Adipose tissue (tissue), 3 donors: ENCODE data around the gene HACD2. TPM values are rescaled to one million over a fixed set of nuclear protein-coding genes. Genes with fewer than 3 reads are reported as not detected.
"Not testable (repeated sequence)": the region's sequence is repeated elsewhere in the genome, so short reads cannot be mapped to it uniquely, and the experiment has no call there.

Experiments used
- H3K27ac ChIP-seq: one replicate; pipeline ENCODE4 v1.5.1; 2013; ENCODE audit warnings: low read depth, low read length
- WGBS, 3 donors: extraction: QIAGEN DNeasy Blood & Tissue Kit; methylation state at CpG; one replicate each; pipeline ENCODE4 v1.1.7; 2013; 5-methylcytosine and 5-hydroxymethylcytosine counted together
- polyA plus RNA-seq, 3 donors: library from polyadenylated mRNA; stranded (reverse); fragments of 200-250 nt; gene quantifications; one replicate each; pipeline ENCODE4 v1.2.3, GENCODE V29; 2013
- donor health status: healthy with polysubstance abuse.
- donor health status: Bipolar disorder and iron deficiency.
- donor health status: healthy.

Gene HACD2
- polyA plus RNA-seq, 3 donors = 11.7 to 44.8 (median 12.8) TPM

DNA sequence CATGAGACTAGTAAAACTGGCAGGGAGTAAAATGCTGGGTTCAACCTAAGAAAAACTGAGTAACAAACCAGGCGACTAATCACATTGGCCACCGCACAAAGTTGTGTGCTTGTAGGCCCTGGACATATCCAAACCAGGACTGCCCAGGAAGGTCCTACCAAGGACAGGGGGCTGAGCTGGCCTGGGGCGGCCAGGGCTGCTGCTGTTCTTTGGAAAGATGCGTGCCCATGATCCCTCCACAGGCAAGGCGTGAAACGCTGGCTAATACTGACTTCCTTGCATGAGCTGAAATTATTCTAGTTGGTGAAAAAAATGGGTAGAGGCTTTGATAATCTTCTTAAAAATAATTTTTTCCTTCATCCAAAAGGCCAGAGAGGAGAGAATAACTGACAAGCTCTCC, 79.0 kb downstream of the HACD2 start:
- 98 to 99% (median 98%) methylated on average over 6 of the region's 6 CpGs for WGBS, 3 donors
- H3K27ac ChIP-seq = no peak overlapping the region

DNA sequence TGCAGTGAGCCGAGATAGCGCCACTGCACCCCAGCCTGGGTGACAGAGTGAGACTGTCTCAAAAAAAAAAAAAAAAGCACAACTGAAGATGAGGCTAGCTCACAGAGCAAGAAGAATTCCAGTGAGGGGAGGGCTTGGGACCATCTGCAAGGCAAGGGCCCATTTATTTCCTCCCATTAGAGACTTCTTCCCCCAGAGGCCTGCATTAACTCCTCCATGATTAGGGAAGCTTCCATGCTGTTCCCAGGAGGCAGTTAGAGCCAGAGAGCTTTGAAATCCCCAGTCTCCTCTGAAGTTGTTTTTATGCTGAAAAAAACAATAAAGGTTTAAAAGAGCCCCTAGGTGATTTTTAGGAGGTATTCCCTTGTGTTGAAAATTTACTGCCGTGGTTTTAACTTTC, 81.7 kb downstream of the HACD2 start:
- 86 to 100% (median 97%) methylated on average over 3 of the region's 3 CpGs for WGBS, 3 donors
- no peak overlapping the region for H3K27ac ChIP-seq

DNA sequence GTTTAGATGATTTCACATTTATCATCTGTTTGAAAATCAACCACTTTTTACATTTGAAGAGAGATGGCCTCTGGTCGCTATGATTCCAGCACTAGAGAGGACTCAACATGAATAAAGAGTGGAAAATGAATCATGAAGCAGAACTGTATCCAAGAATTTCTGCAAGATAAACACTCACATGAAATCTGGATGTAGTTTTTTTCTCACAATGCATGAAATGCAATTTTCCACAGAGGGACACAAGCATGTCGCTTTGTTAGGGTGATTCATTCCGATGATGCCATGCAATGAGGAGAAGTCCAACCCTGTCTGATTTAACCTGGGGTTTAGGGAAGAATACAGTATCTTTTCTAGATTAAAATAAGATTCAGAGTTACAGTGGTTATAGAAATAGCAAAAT, 85.5 kb downstream of the HACD2 start:
- no peak overlapping the region for H3K27ac ChIP-seq
- 83 to 93% (median 89%) methylated on average over 3 of the region's 3 CpGs for WGBS, 3 donors

DNA sequence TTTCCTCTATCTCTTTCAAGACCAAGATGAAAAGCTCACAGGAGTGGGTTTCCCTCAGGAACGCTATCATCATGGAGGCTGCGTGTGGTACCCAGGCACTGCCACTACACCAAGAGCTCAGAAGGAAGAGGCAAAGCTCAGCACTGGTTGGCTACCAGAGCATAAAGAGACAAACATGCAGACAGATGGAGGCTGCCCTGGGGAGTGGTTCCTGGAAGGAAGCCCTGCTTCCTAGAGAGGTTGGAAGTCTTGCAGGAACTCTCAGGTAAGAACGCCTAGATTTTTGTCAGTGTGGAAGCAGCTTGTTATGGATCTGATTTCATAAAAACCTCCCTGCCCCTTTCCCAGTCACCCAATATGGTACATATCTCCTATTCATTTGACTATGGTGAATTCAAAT, 86.1 kb downstream of the HACD2 start:
- WGBS, 3 donors = 92 to 98% (median 93%) methylated on average over 3 of the region's 3 CpGs
- no peak overlapping the region for H3K27ac ChIP-seq

DNA sequence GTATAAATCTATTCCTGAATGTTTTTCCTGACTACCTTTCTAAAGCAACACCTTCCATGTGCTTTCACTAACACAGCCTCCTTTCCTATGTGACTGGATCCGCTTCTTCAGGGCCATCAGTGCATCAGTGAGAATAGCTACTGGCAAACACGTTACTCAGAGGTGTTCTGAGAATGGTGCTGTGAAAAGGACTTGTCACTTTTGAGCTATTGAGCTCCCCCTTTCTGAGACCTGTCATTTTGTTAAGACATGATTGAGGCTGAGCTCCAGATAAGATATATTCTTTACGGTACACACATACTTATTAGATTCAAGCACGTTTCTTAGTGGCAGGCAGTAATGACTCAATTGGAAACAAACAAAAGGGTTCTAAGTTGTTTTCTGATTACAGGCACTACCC, 90.9 kb downstream of the HACD2 start:
- 78 to 90% (median 90%) methylated on average over 4 of the region's 4 CpGs for WGBS, 3 donors
- no peak overlapping the region for H3K27ac ChIP-seq

DNA sequence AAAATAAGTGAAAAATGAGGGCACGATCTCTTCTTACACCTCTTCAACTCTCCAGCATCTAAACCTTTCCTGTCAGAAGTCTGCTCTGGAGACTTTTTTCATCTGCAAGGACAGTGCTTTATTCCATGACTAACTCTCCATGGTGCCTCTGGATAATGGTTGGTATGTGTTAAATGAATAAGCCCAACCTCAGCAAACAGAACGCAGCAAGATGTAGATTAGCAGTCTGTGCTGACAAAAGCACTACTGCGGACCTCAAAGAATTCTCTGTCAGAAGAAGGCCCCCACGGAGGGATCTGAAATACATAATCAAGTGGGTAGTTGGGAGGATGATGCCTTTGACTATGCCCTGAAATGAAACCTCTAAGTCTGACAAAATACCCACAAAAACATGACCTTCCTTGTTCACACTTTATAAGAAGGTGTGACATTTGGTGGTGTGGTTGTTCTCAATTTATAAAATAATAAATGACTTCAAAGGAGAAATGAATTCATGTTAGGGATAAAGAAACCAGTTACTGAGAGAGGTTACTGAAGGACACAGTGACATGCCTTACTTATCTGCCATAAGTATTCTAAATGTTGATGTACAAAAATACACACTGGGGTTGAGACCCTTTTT, 92.8 kb downstream of the HACD2 start:
- no peak overlapping the region for H3K27ac ChIP-seq
- 72 to 87% (median 86%) methylated on average over 4 of the region's 4 CpGs for WGBS, 3 donors

DNA sequence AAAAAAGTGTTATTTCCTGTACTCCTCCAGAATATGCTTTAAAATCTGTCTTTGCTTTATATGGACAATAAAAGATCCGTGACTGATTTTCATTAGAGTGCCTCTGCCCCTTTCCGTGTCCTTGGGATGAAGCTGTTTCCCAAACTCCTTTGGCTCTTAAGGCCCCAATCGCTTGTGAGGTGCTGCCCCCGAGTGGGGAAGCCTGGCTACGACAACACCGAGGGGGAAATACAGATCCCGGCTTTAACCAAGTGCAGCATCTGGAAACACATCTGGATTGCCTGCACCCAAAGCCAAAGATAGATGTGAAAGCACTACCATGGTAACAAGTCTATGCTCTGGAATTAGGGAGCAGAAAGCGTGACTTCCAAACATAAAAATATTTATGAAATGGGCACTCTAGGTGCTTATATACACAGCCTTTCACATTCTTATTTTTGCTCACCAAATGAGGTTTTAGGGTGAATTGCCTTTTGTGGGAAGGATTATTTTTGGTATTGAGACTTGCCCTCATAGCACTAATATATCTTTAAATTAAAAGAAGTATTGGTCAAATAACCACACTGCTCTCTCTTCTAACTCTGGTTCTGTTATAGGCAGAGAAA, 95.4 kb downstream of the HACD2 start:
- no peak overlapping the region for H3K27ac ChIP-seq
- 10 to 12% (median 11%) methylated on average over 8 of the region's 8 CpGs for WGBS, 3 donors

DNA sequence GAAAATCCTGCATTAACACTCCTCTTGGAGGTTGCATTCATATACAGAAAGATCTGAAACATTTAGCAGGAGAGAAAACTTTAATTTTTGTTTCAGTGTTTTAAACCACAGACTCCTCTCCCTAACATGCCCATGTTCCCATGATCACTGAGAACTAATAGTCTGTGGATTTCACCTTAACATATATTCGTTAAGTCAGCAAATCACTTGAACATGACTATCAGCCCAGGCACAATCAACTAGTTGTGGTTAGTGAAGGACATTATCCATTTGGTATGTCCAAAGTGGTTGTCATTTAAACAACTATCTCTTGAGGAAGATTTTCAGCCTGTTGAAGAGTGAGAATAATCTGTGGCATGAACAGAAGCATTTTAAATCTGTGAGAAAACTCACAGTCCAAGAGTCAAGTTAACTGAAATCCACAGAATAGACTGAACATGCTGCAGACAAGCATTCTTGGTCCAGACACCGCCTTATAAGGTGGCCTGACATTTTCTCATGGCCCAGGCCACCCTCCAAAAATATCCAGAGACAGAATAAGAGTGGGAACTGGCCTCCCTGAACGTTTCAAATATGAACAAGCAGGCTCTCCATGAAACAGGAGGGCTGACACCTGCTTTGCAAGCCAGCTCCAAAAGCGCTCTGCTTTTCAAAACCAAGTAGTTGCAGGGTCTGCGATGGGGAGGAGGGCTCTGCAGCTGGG, 96.1 kb downstream of the HACD2 start:
- WGBS, 3 donors = 84 to 86% (median 86%) methylated on average over 5 of the region's 5 CpGs
- no peak overlapping the region for H3K27ac ChIP-seq

DNA sequence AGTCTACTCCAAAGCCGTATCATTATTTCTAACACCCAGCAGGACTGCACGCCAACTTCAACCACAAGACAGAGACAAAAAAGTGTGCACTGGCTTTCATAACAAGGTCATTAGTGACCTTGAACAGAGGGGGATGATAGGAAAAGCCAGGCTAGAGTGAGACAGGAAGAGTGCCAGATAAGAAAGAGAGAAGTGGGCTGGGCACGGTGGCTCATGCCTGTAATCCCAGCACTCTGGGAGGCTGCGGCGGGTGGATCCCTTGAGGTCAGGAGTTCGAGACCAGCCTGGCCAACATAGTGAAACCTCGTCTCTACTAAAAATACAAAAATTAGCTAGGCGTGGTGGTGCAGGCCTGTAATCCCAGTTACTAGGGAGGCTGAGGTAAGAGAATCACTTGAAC, 97.8 kb downstream of the HACD2 start:
- not testable (repeated sequence) for H3K27ac ChIP-seq
- WGBS, 3 donors = 76 to 84% (median 82%) methylated on average over 8 of the region's 8 CpGs

DNA sequence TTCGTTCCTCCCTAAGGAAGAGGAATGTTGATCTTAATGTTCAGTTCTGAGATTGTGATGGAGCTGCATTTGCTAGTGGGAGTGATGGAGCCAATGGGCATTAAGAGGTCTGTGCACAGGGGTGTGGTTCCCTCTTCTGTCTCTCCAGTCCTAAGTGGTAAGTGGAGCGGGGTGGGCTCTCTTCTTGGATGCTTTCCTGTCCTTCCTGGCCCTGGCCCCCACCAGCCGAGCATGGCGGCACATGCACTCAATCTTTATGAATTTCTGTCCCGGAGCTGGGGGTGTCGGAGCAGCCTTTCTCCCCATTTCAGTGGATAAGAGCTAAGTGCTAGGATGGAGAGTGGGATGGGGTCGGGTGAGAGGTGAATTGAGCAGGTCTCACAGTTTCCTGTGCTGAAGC, 98.4 kb downstream of the HACD2 start:
- no peak overlapping the region for H3K27ac ChIP-seq
- 84 to 91% (median 88%) methylated on average over 6 to 7 of the region's 7 CpGs for WGBS, 3 donors

DNA sequence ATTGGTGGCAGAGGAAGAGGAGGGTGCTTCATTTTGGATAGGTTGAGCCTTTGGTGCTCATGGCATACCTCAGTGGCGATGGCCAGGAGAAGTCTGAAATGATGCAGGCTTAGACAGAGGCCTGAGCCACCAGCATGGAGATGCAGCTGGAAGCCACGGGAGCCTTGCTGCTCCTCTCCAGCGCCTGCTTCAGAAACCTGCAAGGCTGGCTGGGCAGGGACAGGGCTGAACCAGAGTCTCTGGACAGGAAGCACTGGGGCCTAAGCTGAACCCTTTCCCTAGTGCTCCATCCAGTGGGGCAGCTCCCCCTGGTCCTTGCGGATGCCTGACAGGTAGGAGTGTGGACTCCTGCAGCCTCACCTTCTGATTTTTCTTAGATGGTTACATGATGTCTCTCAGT, 99.3 kb downstream of the HACD2 start:
- H3K27ac ChIP-seq = no peak overlapping the region
- WGBS, 3 donors = 86 to 90% (median 88%) methylated on average over 4 of the region's 4 CpGs

DNA sequence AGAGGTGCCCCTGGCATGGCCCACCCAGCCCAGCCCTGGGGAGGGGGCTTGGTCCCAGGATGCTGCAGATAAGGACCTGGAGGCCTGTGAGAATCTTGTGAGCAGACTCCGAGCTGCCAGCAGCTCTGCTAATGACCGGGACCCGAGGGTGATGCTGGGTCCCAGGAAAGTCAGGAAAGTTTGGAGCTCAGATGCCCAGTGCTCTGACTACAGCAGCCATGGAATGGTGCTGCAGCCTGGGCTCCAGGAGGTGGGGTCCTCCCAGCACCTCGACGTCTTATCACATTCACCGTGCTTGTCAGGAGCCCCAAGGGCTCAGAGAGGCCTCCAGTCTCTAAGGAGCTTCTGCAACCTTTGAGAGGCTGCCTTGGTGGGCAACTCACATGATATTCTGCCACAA, 101.7 kb downstream of the HACD2 start:
- 85 to 93% (median 89%) methylated on average over 6 of the region's 6 CpGs for WGBS, 3 donors
- no peak overlapping the region for H3K27ac ChIP-seq

DNA sequence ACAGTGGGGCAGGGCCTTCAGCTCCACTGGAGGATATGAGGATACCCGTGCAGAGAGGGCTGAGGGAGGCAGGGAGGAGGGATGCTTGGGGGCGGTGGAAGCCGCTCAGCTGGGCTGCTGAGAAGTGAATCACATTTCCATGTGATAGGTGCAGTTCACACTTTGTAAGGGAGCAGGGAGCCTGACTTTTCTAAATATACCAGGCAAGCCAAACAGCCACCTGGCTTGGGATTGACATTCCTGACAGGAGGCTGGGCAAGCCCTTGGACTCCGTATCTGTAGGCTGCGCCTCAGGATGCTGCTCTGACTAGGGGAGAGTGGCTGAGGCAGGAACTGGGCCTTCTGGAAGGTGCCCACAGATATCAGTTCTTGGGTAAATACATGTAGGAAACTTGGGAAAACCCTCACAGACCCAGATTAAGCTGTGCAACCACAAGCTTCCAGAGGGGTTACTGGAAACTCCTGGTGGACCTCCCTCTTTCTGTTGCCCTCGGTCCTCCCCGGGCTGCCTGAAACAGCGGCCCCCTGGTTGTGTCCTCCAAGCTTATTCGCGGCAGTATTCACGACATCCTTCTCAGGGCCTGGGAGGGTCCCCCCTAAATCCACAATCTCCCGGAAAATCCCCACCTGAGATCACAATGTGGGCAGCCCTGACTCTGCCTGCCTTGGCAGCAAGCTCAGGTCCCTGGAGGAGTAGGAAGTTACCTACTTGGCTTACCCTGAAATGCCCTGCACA, 103.0 kb downstream of the HACD2 start:
- WGBS, 3 donors = 84 to 91% (median 89%) methylated on average over 12 of the region's 12 CpGs
- no peak overlapping the region for H3K27ac ChIP-seq

DNA sequence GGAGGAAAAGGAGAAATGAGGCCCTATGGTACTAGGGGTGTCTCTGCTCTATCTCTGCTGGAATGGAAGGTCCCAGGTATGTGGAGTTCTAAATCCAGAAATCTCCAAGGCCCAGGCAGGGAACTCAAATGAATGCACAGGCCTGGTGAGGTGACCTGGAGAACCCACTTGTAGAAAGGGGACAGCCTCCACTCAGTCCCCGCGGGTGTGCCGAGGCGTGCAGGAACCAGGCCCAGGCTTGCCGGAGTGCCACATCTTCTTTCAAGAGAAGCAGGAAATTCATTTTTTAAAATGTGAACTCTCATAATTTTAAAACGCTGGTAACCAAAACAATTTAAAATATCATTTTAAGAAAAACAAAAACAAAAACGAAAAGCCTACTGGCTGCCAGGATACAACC, 103.8 kb downstream of the HACD2 start:
- H3K27ac ChIP-seq = no peak overlapping the region
- 85 to 94% (median 91%) methylated on average over 7 of the region's 7 CpGs for WGBS, 3 donors

DNA sequence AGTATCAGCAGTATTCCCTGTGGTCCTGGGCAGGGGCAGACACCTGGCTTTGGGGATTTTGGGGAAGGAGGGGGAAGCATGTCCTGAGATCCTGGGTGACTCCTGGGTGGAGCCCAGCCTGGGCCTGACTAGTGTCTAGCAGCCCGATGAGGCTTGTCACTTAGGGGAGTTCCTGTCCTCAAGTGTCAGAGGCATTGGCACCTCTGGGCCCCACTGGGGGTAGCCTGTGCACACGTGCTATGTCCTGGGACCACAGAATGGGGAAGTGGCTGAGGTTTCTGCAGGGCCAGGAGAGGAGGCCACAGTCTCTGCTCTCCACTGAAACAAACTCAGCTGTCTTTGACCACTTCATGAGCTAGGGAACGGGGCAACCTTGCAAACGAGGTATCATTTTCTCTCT, 104.4 kb downstream of the HACD2 start:
- WGBS, 3 donors = 50 to 79% (median 56%) methylated on average over 4 of the region's 4 CpGs
- H3K27ac ChIP-seq = no peak overlapping the region

DNA sequence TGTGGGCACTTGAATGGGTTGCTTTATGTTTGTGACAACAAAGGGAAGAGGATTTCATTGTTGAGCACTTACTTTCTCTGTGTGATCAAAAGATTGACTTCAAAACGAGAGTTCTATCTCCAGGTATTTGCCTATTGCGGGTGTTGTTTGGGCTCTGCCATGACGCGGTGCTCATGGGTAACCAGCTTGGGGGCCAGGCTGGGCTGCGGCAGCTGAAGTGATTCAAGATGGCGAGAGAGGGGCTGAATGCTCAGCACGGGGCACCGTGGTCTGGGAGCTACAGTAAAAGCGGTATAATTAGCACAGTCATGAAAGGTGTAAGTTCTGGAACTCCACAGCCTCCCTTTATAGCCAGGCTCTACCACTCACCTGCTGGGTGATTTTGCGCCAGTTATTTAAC, 105.0 kb downstream of the HACD2 start:
- 93 to 94% (median 93%) methylated on average over 10 of the region's 10 CpGs for WGBS, 3 donors
- no peak overlapping the region for H3K27ac ChIP-seq

DNA sequence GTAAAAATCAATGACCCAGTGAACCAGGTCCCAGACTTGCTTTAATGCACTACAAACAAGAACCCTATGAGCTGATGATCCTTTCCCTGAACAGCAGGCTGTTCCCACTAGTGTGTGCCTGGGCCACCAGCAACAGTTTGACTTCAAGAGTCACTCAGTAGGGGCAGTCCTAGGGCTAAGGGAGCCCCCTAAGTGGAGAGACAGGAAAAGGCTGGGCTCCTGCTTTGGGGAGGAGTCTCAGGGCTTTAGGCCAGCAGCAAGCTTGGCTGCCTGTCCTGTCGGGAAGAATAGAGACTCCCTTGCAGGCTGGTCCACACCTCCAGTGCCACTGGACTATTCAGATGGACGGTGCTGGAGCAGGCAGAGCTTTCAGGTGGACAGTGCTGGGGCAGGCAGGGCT, 106.5 kb downstream of the HACD2 start:
- H3K27ac ChIP-seq = no peak overlapping the region
- 32 to 51% (median 43%) methylated on average over 2 of the region's 2 CpGs for WGBS, 3 donors

DNA sequence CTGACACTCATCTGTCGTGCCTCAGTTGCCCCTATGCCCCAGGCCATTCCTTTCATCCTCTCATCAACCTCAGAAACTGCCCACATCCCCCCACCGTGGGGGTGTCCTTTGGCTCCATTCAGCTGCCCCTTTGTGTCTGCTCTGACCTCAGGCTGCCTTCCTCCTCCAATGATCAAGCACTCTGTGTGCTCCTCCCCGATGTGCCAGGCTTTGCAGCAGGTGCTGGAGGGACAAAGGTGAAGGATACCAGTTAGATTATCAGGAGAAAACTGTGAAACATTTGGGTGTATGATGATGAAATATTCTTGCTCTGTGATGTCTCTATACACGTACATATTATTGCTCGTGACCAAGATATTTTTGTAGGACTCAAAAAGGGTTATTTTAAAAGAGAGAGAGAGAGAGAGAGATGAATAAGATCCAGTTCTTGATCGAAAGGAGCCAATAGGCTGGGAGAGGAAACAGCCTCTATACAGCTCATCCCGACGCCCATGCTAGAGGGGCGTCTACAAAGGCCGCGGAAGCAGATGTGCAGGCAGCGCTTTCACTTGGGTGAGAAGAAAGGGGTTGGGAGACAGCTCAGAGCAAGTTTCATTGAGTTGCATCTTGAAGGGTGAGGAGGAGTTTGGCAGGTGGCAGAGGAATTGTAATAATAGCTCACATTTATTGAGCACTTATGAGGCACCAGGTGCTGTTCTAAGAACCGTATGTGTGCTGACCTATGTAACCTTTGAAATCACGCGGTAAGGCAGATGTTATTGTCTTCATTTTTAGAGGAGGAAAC, 107.7 kb downstream of the HACD2 start:
- 68 to 71% (median 68%) methylated on average over 15 of the region's 15 CpGs for WGBS, 3 donors
- H3K27ac ChIP-seq = no peak overlapping the region

DNA sequence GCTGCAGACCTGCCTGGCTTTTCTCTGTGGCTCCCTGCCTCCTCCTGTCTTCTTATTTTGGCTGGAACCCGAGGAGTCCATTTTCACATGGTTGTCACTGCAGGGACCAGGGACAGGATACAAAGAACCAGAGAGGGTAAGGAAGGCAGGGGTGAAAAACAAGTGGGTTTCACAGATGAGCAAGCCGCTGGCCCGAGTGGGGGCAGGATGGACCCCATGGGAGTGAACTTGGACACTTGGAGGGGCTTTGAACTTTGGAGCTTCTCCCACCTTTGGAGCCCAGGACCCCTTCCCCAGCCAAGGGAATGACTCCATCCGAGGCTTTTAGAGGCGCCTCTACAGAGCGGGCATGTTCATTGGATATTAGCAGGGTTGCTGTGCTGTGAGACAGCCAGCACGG, 109.1 kb downstream of the HACD2 start:
- H3K27ac ChIP-seq = no peak overlapping the region
- WGBS, 3 donors = 75 to 87% (median 82%) methylated on average over 7 of the region's 7 CpGs
